ENCODE results near the gene HS3ST6.

GRCh38 chr16:1878256-1878655 is 40.0 kb downstream of the HS3ST6 start:
- TF ChIP-seq CTCF (conservative IDR thresholded peaks at IDR 0.05; ENCODE audit: low read length), result no peak
- TF ChIP-seq EZH2phosphoT487 (IDR thresholded peaks at IDR 0.05; ENCODE audit: borderline replicate concordance, low read depth, low read length), result no peak

Measured in OCI-LY7 (cell line).